A549 (cell line): Measurements from ENCODE around the gene PCSK6. TPM values are rescaled to one million over a fixed set of nuclear protein-coding genes. Genes with fewer than 3 reads are reported as not detected.

Experiments
- ATAC-seq, 2 experiments: fragments of 200-7000 bp in 1 of 2; fragments of >200 bp in 1 of 2; cut with Nextera tagmentation in 1 of 2; cut with Tn5 transposase in 1 of 2; 3 replicates each; pipeline versions ENCODE4 v1.8.0 to v1.9.1; 2018 to 2020; ENCODE audit warnings: mild to moderate bottlenecking in 1 of 2, moderate library complexity in 1 of 2
- CTCF ChIA-PET: fragments of 300-600 bp; sonication (Branson Sonifier 250); formaldehyde crosslinking; extraction: SDS; loops from one replicate; lab custom pipeline; 2021; ENCODE audit warnings: antibody characterized with exemption, inconsistent platforms; lab: Yijun Ruan, JAX
- POLR2A ChIA-PET: fragments of 350-600 bp; formaldehyde crosslinking; extraction: SDS; loops from one replicate; lab custom pipeline; 2021; ENCODE audit warnings: antibody characterized with exemption, inconsistent platforms; lab: Yijun Ruan, JAX
- DNase-seq, 2 experiments: peaks; one replicate each; pipeline versions ENCODE4 v3.0.0 to v3.0.0-alpha.2; 2011 to 2016; ENCODE audit warnings: low read depth in 1 of 2, low spot score in 1 of 2
- FAIRE-seq: peaks from 2 replicates; lab custom pipeline; 2011; peaks lifted over from hg19 to GRCh38; lab: Jason Lieb, UNC
- H3K27ac ChIP-seq, 2 experiments: fragments of >200 bp; sonication (Bioruptor Twin); formaldehyde crosslinking; 3 replicates each; pipeline ENCODE4 v1.5.1; 2016 to 2017
- H3K4me1 ChIP-seq: fragments of >200 bp; sonication (Bioruptor Twin); formaldehyde crosslinking; 3 replicates; pipeline ENCODE4 v1.6.1; 2016
- H3K4me2 ChIP-seq: fragments of >200 bp; sonication (Bioruptor Twin); formaldehyde crosslinking; 3 replicates; pipeline ENCODE4 v1.6.1; 2016
- H3K4me3 ChIP-seq: fragments of >200 bp; sonication (Bioruptor Twin); formaldehyde crosslinking; 3 replicates; pipeline ENCODE4 v1.5.1; 2016
- H3K9me3 ChIP-seq: fragments of >200 bp; sonication (Bioruptor Twin); formaldehyde crosslinking; 3 replicates; pipeline ENCODE4 v1.6.1; 2016
- ATOH8 ChIP-seq: fragments of 250-450 bp; sonication (Bioruptor Pico); IDR thresholded peaks from 2 replicates; pipeline ENCODE4 v1.5.0; 2020; ENCODE audit warnings: low read depth, mild to moderate bottlenecking, moderate library complexity
- BHLHE40 ChIP-seq: IDR thresholded peaks from 2 replicates; pipeline ENCODE4 v1.6.1; 2012; ENCODE audit warnings: low read depth, low read length, inconsistent platforms
- CBX2 ChIP-seq: fragments of 200-600 bp; sonication (generic); IDR thresholded peaks from 2 replicates; pipeline ENCODE4 v1.6.1; 2016; ENCODE audit warnings: low read depth, mild to moderate bottlenecking, borderline replicate concordance
- CTCF ChIP-seq: fragments of >200 bp; sonication (Bioruptor Twin); formaldehyde crosslinking; IDR thresholded peaks from 3 replicates; pipeline ENCODE4 v1.5.1; 2016
- E2F6 ChIP-seq: IDR thresholded peaks from 2 replicates; pipeline ENCODE4 v1.6.1; 2012; ENCODE audit warnings: low read depth, borderline replicate concordance
- EP300 ChIP-seq, 2 experiments: fragments of >200 bp; sonication (Bioruptor Twin); formaldehyde crosslinking; IDR thresholded peaks; 2 replicates in 1 of 2; 3 replicates in 1 of 2; pipeline ENCODE4 v1.6.1; 2016 to 2017
- ESRRA ChIP-seq: fragments of 150-350 bp; IDR thresholded peaks from 2 replicates; pipeline ENCODE4 v1.6.1; 2014; ENCODE audit warnings: mild to moderate bottlenecking, low read length, borderline replicate concordance
- GATA3 ChIP-seq: IDR thresholded peaks from 2 replicates; pipeline ENCODE4 v1.6.1; 2012; ENCODE audit warnings: borderline replicate concordance
- HDAC2 ChIP-seq: fragments of 200-600 bp; sonication (generic); IDR thresholded peaks from 2 replicates; pipeline ENCODE4 v1.6.1; 2016
- HEYL ChIP-seq: fragments of 250-450 bp; sonication (Bioruptor Pico); IDR thresholded peaks from 2 replicates; pipeline ENCODE4 v1.8.0; 2021; ENCODE audit warnings: mild to moderate bottlenecking, moderate library complexity
- HOXB13 ChIP-seq: fragments of 250-450 bp; sonication (Bioruptor Pico); IDR thresholded peaks from 2 replicates; pipeline ENCODE4 v1.5.0; 2020; ENCODE audit warnings: low read depth, mild to moderate bottlenecking, moderate library complexity
- HOXB5 ChIP-seq: fragments of 250-450 bp; sonication (Bioruptor Pico); IDR thresholded peaks from 2 replicates; pipeline ENCODE4 v1.5.0; 2020; ENCODE audit warnings: mild to moderate bottlenecking, moderate library complexity
- JUN ChIP-seq, 2 experiments: fragments of >200 bp; sonication (Bioruptor Twin); formaldehyde crosslinking; IDR thresholded peaks; 2 replicates in 1 of 2; 3 replicates in 1 of 2; pipeline ENCODE4 v1.6.1; 2016 to 2017
- JUNB ChIP-seq: fragments of >200 bp; sonication (Bioruptor Twin); formaldehyde crosslinking; IDR thresholded peaks from 2 replicates; pipeline ENCODE4 v1.6.1; 2016
- MAX ChIP-seq: IDR thresholded peaks from 2 replicates; pipeline ENCODE4 v1.6.1; 2012
- MYC ChIP-seq: IDR thresholded peaks from 2 replicates; pipeline ENCODE4 v1.6.1; 2012; ENCODE audit warnings: mild to moderate bottlenecking, inconsistent platforms, low read length, improper control_type of control experiment, borderline replicate concordance
- NR3C1 ChIP-seq: fragments of >200 bp; sonication (Bioruptor Twin); formaldehyde crosslinking; IDR thresholded peaks from 3 replicates; pipeline ENCODE4 v1.6.1; 2017
- PBX3 ChIP-seq: IDR thresholded peaks from 2 replicates; pipeline ENCODE4 v1.6.1; 2012
- POLR2A ChIP-seq: IDR thresholded peaks from 2 replicates; pipeline ENCODE4 v1.6.1; 2012; ENCODE audit warnings: mild to moderate bottlenecking, low read length
- POLR2AphosphoS2 ChIP-seq: conservative IDR thresholded peaks from 2 replicates; pipeline ENCODE4 v1.6.1; 2012; ENCODE audit warnings: low read length, improper control_type of control experiment, inconsistent platforms
- RAD21 ChIP-seq, 2 experiments: fragments of >200 bp in 1 of 2; sonication (Bioruptor Twin) in 1 of 2; formaldehyde crosslinking in 1 of 2; IDR thresholded peaks in 1 of 2; conservative IDR thresholded peaks in 1 of 2; 2 replicates in 1 of 2; 3 replicates in 1 of 2; pipeline ENCODE4 v1.6.1; 2012 to 2018; ENCODE audit warnings: inconsistent platforms in 1 of 2
- RARB ChIP-seq: fragments of 250-450 bp; sonication (Bioruptor Pico); IDR thresholded peaks from 2 replicates; pipeline ENCODE4 v1.8.0; 2021; ENCODE audit warnings: mild to moderate bottlenecking, moderate library complexity
- RCOR1 ChIP-seq: fragments of 150-350 bp; IDR thresholded peaks from 2 replicates; pipeline ENCODE4 v1.6.1; 2014; ENCODE audit warnings: antibody characterized with exemption, low read length, low read depth
- RFX5 ChIP-seq: fragments of 450-650 bp; IDR thresholded peaks from 2 replicates; pipeline ENCODE4 v1.7.1; 2014; ENCODE audit warnings: antibody characterized with exemption, mild to moderate bottlenecking, moderate library complexity
- TFCP2L1 ChIP-seq: fragments of 250-450 bp; sonication (Bioruptor Pico); IDR thresholded peaks from 2 replicates; pipeline ENCODE4 v1.5.0; 2021; ENCODE audit warnings: mild to moderate bottlenecking
- TP53 ChIP-seq: fragments of 250-450 bp; sonication (Bioruptor Pico); IDR thresholded peaks from 2 replicates; pipeline ENCODE4 v1.5.0; 2021; ENCODE audit warnings: mild to moderate bottlenecking, moderate library complexity
- USF2 ChIP-seq: fragments of 450-650 bp; IDR thresholded peaks from 2 replicates; pipeline ENCODE4 v1.6.1; 2014; ENCODE audit warnings: antibody characterized with exemption
- ZC3H11A ChIP-seq: fragments of 450-650 bp; IDR thresholded peaks from 2 replicates; pipeline ENCODE4 v1.6.1; 2014; ENCODE audit warnings: antibody characterized with exemption, mild to moderate bottlenecking
- ZNF302 ChIP-seq: fragments of 250-450 bp; sonication (Bioruptor Pico); IDR thresholded peaks from 2 replicates; pipeline ENCODE4 v1.9.0; 2021; ENCODE audit warnings: inconsistent platforms, mild to moderate bottlenecking, moderate library complexity
- ZSCAN20 ChIP-seq: fragments of 250-450 bp; sonication (Bioruptor Pico); IDR thresholded peaks from 2 replicates; pipeline ENCODE4 v1.8.0; 2022; ENCODE audit warnings: mild to moderate bottlenecking, moderate library complexity
- WGBS: methylation state at CpG from one replicate; pipeline ENCODE4 v1.1.6; 2017; ENCODE audit errors: missing lambda C conversion rate; 5-methylcytosine and 5-hydroxymethylcytosine counted together
- polyA plus RNA-seq, 4 experiments: library from polyadenylated mRNA; depleted of rRNA in 3 of 4; stranded (reverse); fragments of >200 nt; fragmentation: RNase III in 1 of 4; extraction: RNeasy Plus Mini Kit Qiagen cat#74134 plus additional on column Dnase treatment in 1 of 4; gene quantifications; 2 replicates in 3 of 4; 3 replicates in 1 of 4; pipeline ENCODE4 v1.2.3, GENCODE V29; 2011 to 2017

PCSK6 gene
- polyA plus RNA-seq, 2 of the 4 experiments (the other 2 are of a cell fraction): 10.0 to 15.2 TPM

- no peak for ATAC-seq
- no peak for DNase-seq
- ChIA-PET POLR2A (interaction anchor here (0.5 kb wide), 1 partner anchor 54 kb away, joined by 3 read pairs; no protein-coding TSS in a partner anchor), CTCF (interaction anchor here (1.1 kb wide), 1 partner anchor 19 kb away, joined by 3 read pairs; no protein-coding TSS in a partner anchor)
- no peak for FAIRE-seq
- H3K4me3 ChIP-seq: no peak overlapping the region
- TF ChIP-seq BHLHE40 (no peak), ESRRA (no peak), JUN (IDR thresholded peaks at IDR 0.05) (no peak), ZC3H11A (no peak), ZNF302 (CRISPR knock-in tag) (no peak), HEYL (CRISPR knock-in tag) (no peak)
- no peaks in the 10 kb centered on the region for H3K9me3 ChIP-seq
- 92% methylated on average over 13 of the region's 13 CpGs for WGBS
- H3K4me1 ChIP-seq: no peaks in the 10 kb centered on the region
- no peak overlapping the region for H3K27ac ChIP-seq
- H3K4me2 ChIP-seq: no peak overlapping the region
Measured at GRCh38 chr15:101378879-101379278, 110.6 kb downstream of the PCSK6 start.

GRCh38 chr15:101378171-101378755, 111.2 kb downstream of the PCSK6 start:
- WGBS: 85% methylated on average over 10 of the region's 10 CpGs
- FAIRE-seq (no peak), DNase-seq (no peak), ATAC-seq (no peak; a peak in 1 of 6 replicates)
- no peaks in the 10 kb centered on the region for H3K9me3 ChIP-seq
- TF ChIP-seq POLR2A (no peak), TFCP2L1 (CRISPR knock-in tag) (no peak), MAX (no peak), RARB (no peak), TP53 (CRISPR knock-in tag) (no peak), USF2 (no peak), PBX3 (no peak), HOXB13 (CRISPR knock-in tag) (no peak), ZSCAN20 (no peak), RAD21 (conservative IDR thresholded peaks at IDR 0.05 in 1 of 2, IDR thresholded peaks at IDR 0.05 in 1 of 2) (no peak), MYC (no peak), NR3C1 (no peak), HEYL (CRISPR knock-in tag) (no peak), E2F6 (no peak), RFX5 (no peak)
- ChIA-PET CTCF (interaction anchor here (0.7 to 0.8 kb wide), 2 partner anchors 21 to 263 kb away, joined by 3 read pairs; no protein-coding TSS in a partner anchor), POLR2A (no interaction called here)
- H3K4me1 ChIP-seq: no peaks in the 10 kb centered on the region
- H3K4me2 ChIP-seq: no peak overlapping the region
- H3K4me3 ChIP-seq: no peak overlapping the region
- H3K27ac ChIP-seq: no peak overlapping the region

GRCh38 chr15:101376615-101377395, 112.7 kb downstream of the PCSK6 start:
- no peak for ATAC-seq
- H3K9me3 ChIP-seq: no peaks in the 10 kb centered on the region
- FAIRE-seq: no peak
- 78% methylated on average over 14 of the region's 14 CpGs for WGBS
- no peak overlapping the region for H3K4me3 ChIP-seq
- ChIA-PET POLR2A (no interaction called here), CTCF (interaction anchor here (1.0 to 1.8 kb wide), 3 partner anchors 9 to 88 kb away, joined by 3 to 4 read pairs (median 4); no protein-coding TSS in a partner anchor)
- no peak overlapping the region for H3K27ac ChIP-seq
- H3K4me2 ChIP-seq: no peak overlapping the region
- no peak for DNase-seq
- no peaks in the 10 kb centered on the region for H3K4me1 ChIP-seq
- TF ChIP-seq HOXB5 (CRISPR knock-in tag) (no peak), POLR2A (no peak), CBX2 (no peak), HDAC2 (no peak), ATOH8 (CRISPR knock-in tag) (no peak), GATA3 (no peak), CTCF (no peak), JUNB (no peak), EP300 (IDR thresholded peaks at IDR 0.05) (no peak), ZSCAN20 (no peak), RCOR1 (no peak), NR3C1 (no peak), POLR2AphosphoS2 (no peak)
